22Rv1 (cell line): ENCODE data around the gene KRTAP10-10.

Source experiments
- CTCF ChIP-seq: fragments of 450-650 bp; IDR thresholded peaks from 2 replicates; pipeline ENCODE4 v1.5.1; 2017; ENCODE audit warnings: mild to moderate bottlenecking
- ZFX ChIP-seq: fragments of 450-650 bp; IDR thresholded peaks from 2 replicates; pipeline ENCODE4 v1.6.1; 2017; ENCODE audit warnings: antibody characterized with exemption, borderline replicate concordance

- TF ChIP-seq CTCF (no peak), ZFX (no peak)
Measured at GRCh38 chr21:44617071-44617501, 20.1 kb upstream of the KRTAP10-10 start.
